Measurements from ENCODE around the gene RCC2.

Gene RCC2

GRCh38 chr1:17404034-17404684 is 35.3 kb downstream of the RCC2 start:
- H3K27ac ChIP-seq (ENCODE audit: insufficient read depth in 1 of 2, low read depth in 1 of 2, low read length in 2 of 2, poor library complexity in 1 of 2, severe bottlenecking in 2 of 2): no peak overlapping the region
- H3K27me3 ChIP-seq (replicated peaks in 2 of 5; ENCODE audit: control insufficient read depth in 4 of 5, insufficient read depth in 5 of 5, low read length in 4 of 5): no peaks in the 10 kb centered on the region
- H3K9me3 ChIP-seq (ENCODE audit: control extremely low read depth in 1 of 5, control insufficient read depth in 4 of 5, insufficient read depth in 2 of 5, low read depth in 1 of 5, low read length in 4 of 5): no peaks in the 10 kb centered on the region
- CTCF ChIA-PET: interaction anchor here (1.0 to 3.4 kb wide), 4 partner anchors 11 to 279 kb away, joined by 3 to 16 read pairs (median 3); no protein-coding TSS in a partner anchor
- H3K36me3 ChIP-seq (ENCODE audit: control insufficient read depth in 4 of 4, insufficient read depth in 4 of 4, low read length in 3 of 4): peaks cover 2 to 20% (median 13%) of the 10 kb centered on the region in 4 experiments
- peaks cover 0 to 3% (median 0%) of the 10 kb centered on the region in 4 experiments for H3K4me1 ChIP-seq (ENCODE audit: control extremely low read depth in 1 of 4, control insufficient read depth in 4 of 4, insufficient read depth in 4 of 4, low read length in 3 of 4)
- H3K4me3 ChIP-seq (ENCODE audit: control insufficient read depth in 1 of 7, extremely low read depth in 1 of 7, insufficient read depth in 4 of 7, low read depth in 2 of 7, low read length in 6 of 7): no peak overlapping the region
- POLR2A ChIA-PET: interaction anchor here (0.6 kb wide), 1 partner anchor 1618 kb away, joined by 3 read pairs; no protein-coding TSS in a partner anchor
- DNase-seq: no peak
- WGBS (ENCODE audit: insufficient coverage): 84% methylated on average over 13 of the region's 15 CpGs

GRCh38 chr1:17403081-17403480 is 36.4 kb downstream of the RCC2 start:
- POLR2A ChIA-PET: interaction anchor here (0.6 kb wide), 1 partner anchor 399 kb away, joined by 7 read pairs; no protein-coding TSS in a partner anchor
- no peak overlapping the region for H3K4me3 ChIP-seq (ENCODE audit: control insufficient read depth in 1 of 7, extremely low read depth in 1 of 7, insufficient read depth in 4 of 7, low read depth in 2 of 7, low read length in 6 of 7)
- peaks cover 0 to 10% (median 6%) of the 10 kb centered on the region in 4 experiments for H3K36me3 ChIP-seq (ENCODE audit: control insufficient read depth in 4 of 4, insufficient read depth in 4 of 4, low read length in 3 of 4)
- H3K27me3 ChIP-seq (replicated peaks in 2 of 5; ENCODE audit: control insufficient read depth in 4 of 5, insufficient read depth in 5 of 5, low read length in 4 of 5): no peaks in the 10 kb centered on the region
- CTCF ChIA-PET: interaction anchor here (1.4 to 1.8 kb wide), 2 partner anchors 15 to 18 kb away, joined by 3 to 4 read pairs; no protein-coding TSS in a partner anchor
- no peaks in the 10 kb centered on the region for H3K9me3 ChIP-seq (ENCODE audit: control extremely low read depth in 1 of 5, control insufficient read depth in 4 of 5, insufficient read depth in 2 of 5, low read depth in 1 of 5, low read length in 4 of 5)
- 72% methylated on average over 2 of the region's 3 CpGs for WGBS (ENCODE audit: insufficient coverage)
- DNase-seq: no peak
- H3K4me1 ChIP-seq (ENCODE audit: control extremely low read depth in 1 of 4, control insufficient read depth in 4 of 4, insufficient read depth in 4 of 4, low read length in 3 of 4): peaks cover 0 to 3% (median 0%) of the 10 kb centered on the region in 4 experiments
- H3K27ac ChIP-seq (ENCODE audit: insufficient read depth in 1 of 2, low read depth in 1 of 2, low read length in 2 of 2, poor library complexity in 1 of 2, severe bottlenecking in 2 of 2): no peak overlapping the region

- Histone ChIP-seq H3K9me3 (ENCODE audit: control extremely low read depth in 1 of 5, control insufficient read depth in 4 of 5, insufficient read depth in 2 of 5, low read depth in 1 of 5, low read length in 4 of 5) (no peaks in the 10 kb centered on the region), H3K4me3 (ENCODE audit: control insufficient read depth in 1 of 7, extremely low read depth in 1 of 7, insufficient read depth in 4 of 7, low read depth in 2 of 7, low read length in 6 of 7) (no peak overlapping the region), H3K27ac (ENCODE audit: insufficient read depth in 1 of 2, low read depth in 1 of 2, low read length in 2 of 2, poor library complexity in 1 of 2, severe bottlenecking in 2 of 2) (no peak overlapping the region), H3K4me1 (ENCODE audit: control extremely low read depth in 1 of 4, control insufficient read depth in 4 of 4, insufficient read depth in 4 of 4, low read length in 3 of 4) (peaks cover 0 to 3% (median 0%) of the 10 kb centered on the region in 4 experiments), H3K27me3 (replicated peaks in 2 of 5; ENCODE audit: control insufficient read depth in 4 of 5, insufficient read depth in 5 of 5, low read length in 4 of 5) (no peaks in the 10 kb centered on the region), H3K36me3 (ENCODE audit: control insufficient read depth in 4 of 4, insufficient read depth in 4 of 4, low read length in 3 of 4) (peaks cover 0 to 2% (median under 1%) of the 10 kb centered on the region in 4 experiments)
- ChIA-PET CTCF (interaction anchor here (0.6 to 1.8 kb wide), 4 partner anchors 14 to 332 kb away, joined by 3 to 4 read pairs (median 4); no protein-coding TSS in a partner anchor), POLR2A (no interaction called here)
- DNase-seq: no peak
- WGBS (ENCODE audit: insufficient coverage): 96% methylated on average over 3 of the region's 4 CpGs
Observed at GRCh38 chr1:17401841-17402240, 37.6 kb downstream of the RCC2 start.

GRCh38 chr1:17400725-17401341 is 38.6 kb downstream of the RCC2 start:
- Histone ChIP-seq H3K9me3 (ENCODE audit: control extremely low read depth in 1 of 5, control insufficient read depth in 4 of 5, insufficient read depth in 2 of 5, low read depth in 1 of 5, low read length in 4 of 5) (no peaks in the 10 kb centered on the region), H3K4me3 (ENCODE audit: control insufficient read depth in 1 of 7, extremely low read depth in 1 of 7, insufficient read depth in 4 of 7, low read depth in 2 of 7, low read length in 6 of 7) (no peak overlapping the region), H3K36me3 (ENCODE audit: control insufficient read depth in 4 of 4, insufficient read depth in 4 of 4, low read length in 3 of 4) (peaks cover 0 to 2% (median 0%) of the 10 kb centered on the region in 4 experiments), H3K4me1 (ENCODE audit: control extremely low read depth in 1 of 4, control insufficient read depth in 4 of 4, insufficient read depth in 4 of 4, low read length in 3 of 4) (peaks cover 0 to under 1% (median 0%) of the 10 kb centered on the region in 4 experiments), H3K27me3 (replicated peaks in 2 of 5; ENCODE audit: control insufficient read depth in 4 of 5, insufficient read depth in 5 of 5, low read length in 4 of 5) (no peaks in the 10 kb centered on the region), H3K27ac (ENCODE audit: insufficient read depth in 1 of 2, low read depth in 1 of 2, low read length in 2 of 2, poor library complexity in 1 of 2, severe bottlenecking in 2 of 2) (no peak overlapping the region)
- over 99% methylated on average over 11 of the region's 11 CpGs for WGBS (ENCODE audit: insufficient coverage)
- POLR2A ChIA-PET: no interaction called here
- DNase-seq: no peak
- CTCF ChIA-PET: interaction anchor here (0.6 to 1.8 kb wide), 4 partner anchors 30 to 331 kb away, joined by 3 to 4 read pairs (median 4); no protein-coding TSS in a partner anchor

GRCh38 chr1:17397910-17398695 is 41.4 kb downstream of the RCC2 start:
- POLR2A ChIA-PET: no interaction called here
- DNase-seq: no peak
- WGBS (ENCODE audit: insufficient coverage): 100% methylated on average over 4 of the region's 7 CpGs
- no peak overlapping the region for H3K27ac ChIP-seq (ENCODE audit: insufficient read depth in 1 of 2, low read depth in 1 of 2, low read length in 2 of 2, poor library complexity in 1 of 2, severe bottlenecking in 2 of 2)
- H3K9me3 ChIP-seq (ENCODE audit: control extremely low read depth in 1 of 5, control insufficient read depth in 4 of 5, insufficient read depth in 2 of 5, low read depth in 1 of 5, low read length in 4 of 5): no peaks in the 10 kb centered on the region
- no peaks in the 10 kb centered on the region for H3K36me3 ChIP-seq (ENCODE audit: control insufficient read depth in 4 of 4, insufficient read depth in 4 of 4, low read length in 3 of 4)
- no peaks in the 10 kb centered on the region for H3K27me3 ChIP-seq (replicated peaks in 2 of 5; ENCODE audit: control insufficient read depth in 4 of 5, insufficient read depth in 5 of 5, low read length in 4 of 5)
- H3K4me3 ChIP-seq (ENCODE audit: control insufficient read depth in 1 of 7, extremely low read depth in 1 of 7, insufficient read depth in 4 of 7, low read depth in 2 of 7, low read length in 6 of 7): no peak overlapping the region
- CTCF ChIA-PET: interaction anchor here (2.8 kb wide), 1 partner anchor 9 kb away, joined by 11 read pairs; no protein-coding TSS in a partner anchor
- no peaks in the 10 kb centered on the region for H3K4me1 ChIP-seq (ENCODE audit: control extremely low read depth in 1 of 4, control insufficient read depth in 4 of 4, insufficient read depth in 4 of 4, low read length in 3 of 4)

- POLR2A ChIA-PET: no interaction called here
- Histone ChIP-seq H3K36me3 (ENCODE audit: control insufficient read depth in 4 of 4, insufficient read depth in 4 of 4, low read length in 3 of 4) (no peaks in the 10 kb centered on the region), H3K4me3 (ENCODE audit: control insufficient read depth in 1 of 7, extremely low read depth in 1 of 7, insufficient read depth in 4 of 7, low read depth in 2 of 7, low read length in 6 of 7) (no peak overlapping the region), H3K27ac (ENCODE audit: insufficient read depth in 1 of 2, low read depth in 1 of 2, low read length in 2 of 2, poor library complexity in 1 of 2, severe bottlenecking in 2 of 2) (no peak overlapping the region), H3K4me1 (ENCODE audit: control extremely low read depth in 1 of 4, control insufficient read depth in 4 of 4, insufficient read depth in 4 of 4, low read length in 3 of 4) (no peaks in the 10 kb centered on the region), H3K9me3 (ENCODE audit: control extremely low read depth in 1 of 5, control insufficient read depth in 4 of 5, insufficient read depth in 2 of 5, low read depth in 1 of 5, low read length in 4 of 5) (no peaks in the 10 kb centered on the region), H3K27me3 (replicated peaks in 2 of 5; ENCODE audit: control insufficient read depth in 4 of 5, insufficient read depth in 5 of 5, low read length in 4 of 5) (peaks cover 0 to 5% (median 0%) of the 10 kb centered on the region in 5 experiments)
- no peak for DNase-seq
- WGBS (ENCODE audit: insufficient coverage): 72% methylated on average over 8 of the region's 8 CpGs
- CTCF ChIA-PET: interaction anchor here (0.9 to 1.6 kb wide), 2 partner anchors 10 to 11 kb away, joined by 3 to 4 read pairs; no protein-coding TSS in a partner anchor
Observed at GRCh38 chr1:17393230-17393629, 46.2 kb downstream of the RCC2 start.

Data from common myeloid progenitor, CD34-positive (primary cell).